ENCODE data around the gene TNFRSF9. TPM values are rescaled to one million over a fixed set of nuclear protein-coding genes. Genes with fewer than 3 reads are reported as not detected.

Gene TNFRSF9
- polyA plus RNA-seq, 1 donor from 2014 or later = not detected

GRCh38 chr1:7871136-7871535 is 69.5 kb downstream of the TNFRSF9 start:
- H3K9me2 ChIP-seq (ENCODE audit: insufficient read depth, low read length) = no peaks in the 10 kb centered on the region
- no peaks in the 10 kb centered on the region for H3K9me3 ChIP-seq (ENCODE audit: low read length)
- H3K4me2 ChIP-seq (ENCODE audit: low read length) = no peak overlapping the region
- H4K20me1 ChIP-seq (ENCODE audit: insufficient read depth) = no peaks in the 10 kb centered on the region
- H3K27ac ChIP-seq (ENCODE audit: low read length) = no peak overlapping the region
- no peaks in the 10 kb centered on the region for H3K79me2 ChIP-seq (replicated peaks; ENCODE audit: insufficient read depth, low read length)
- no peak overlapping the region for H2AFZ ChIP-seq (ENCODE audit: low read depth, low read length)
- TF ChIP-seq TAF1 (IDR thresholded peaks at IDR 0.05; ENCODE audit: low read depth) = no peak
- no peak for TF ChIP-seq POLR2AphosphoS5 (IDR thresholded peaks at IDR 0.05)
- TF ChIP-seq SMC3 (conservative IDR thresholded peaks at IDR 0.05; ENCODE audit: poor library complexity) = no peak
- no peak for TF ChIP-seq EZH2 (IDR thresholded peaks at IDR 0.05; ENCODE audit: borderline replicate concordance, insufficient read depth, low read length, poor library complexity, severe bottlenecking)
- no peak for TF ChIP-seq EP300 (conservative IDR thresholded peaks at IDR 0.05; ENCODE audit: poor library complexity, severe bottlenecking)
- TF ChIP-seq REST (IDR thresholded peaks at IDR 0.05; ENCODE audit: borderline replicate concordance) = no peak
- H3K27me3 ChIP-seq (ENCODE audit: insufficient read depth, low read depth, low read length) = no peaks in the 10 kb centered on the region
- H3K36me3 ChIP-seq (ENCODE audit: insufficient read depth, low read length) = no peaks in the 10 kb centered on the region
- no peak overlapping the region for H3K9ac ChIP-seq (ENCODE audit: low read length)
- no peak overlapping the region for H3K4me3 ChIP-seq (ENCODE audit: low read length)
- no peaks in the 10 kb centered on the region for H3F3A ChIP-seq (ENCODE audit: insufficient read depth, low read length, poor library complexity, severe bottlenecking)

GRCh38 chr1:7869136-7869920 is 71.3 kb downstream of the TNFRSF9 start:
- TF ChIP-seq EP300 (conservative IDR thresholded peaks at IDR 0.05; ENCODE audit: poor library complexity, severe bottlenecking) (no peak), RAD21 (conservative IDR thresholded peaks at IDR 0.05) (no peak), EZH2 (IDR thresholded peaks at IDR 0.05; ENCODE audit: borderline replicate concordance, insufficient read depth, low read length, poor library complexity, severe bottlenecking) (no peak), POLR2AphosphoS5 (IDR thresholded peaks at IDR 0.05) (no peak), SMC3 (conservative IDR thresholded peaks at IDR 0.05; ENCODE audit: poor library complexity) (no peak), CTCF (IDR thresholded peaks at IDR 0.05; ENCODE audit: poor library complexity, severe bottlenecking) (no peak), TAF1 (IDR thresholded peaks at IDR 0.05; ENCODE audit: low read depth) (no peak), REST (IDR thresholded peaks at IDR 0.05; ENCODE audit: borderline replicate concordance) (no peak), MXI1 (conservative IDR thresholded peaks at IDR 0.05; ENCODE audit: poor library complexity, severe bottlenecking) (no peak)
- Histone ChIP-seq H3K9me3 (ENCODE audit: low read length) (no peaks in the 10 kb centered on the region), H3F3A (ENCODE audit: insufficient read depth, low read length, poor library complexity, severe bottlenecking) (no peaks in the 10 kb centered on the region), H4K20me1 (ENCODE audit: insufficient read depth) (no peaks in the 10 kb centered on the region), H3K4me3 (ENCODE audit: low read length) (no peak overlapping the region), H2AFZ (ENCODE audit: low read depth, low read length) (no peak overlapping the region), H3K36me3 (ENCODE audit: insufficient read depth, low read length) (no peaks in the 10 kb centered on the region), H3K9ac (ENCODE audit: low read length) (no peak overlapping the region), H3K79me2 (replicated peaks; ENCODE audit: insufficient read depth, low read length) (no peaks in the 10 kb centered on the region), H3K27me3 (ENCODE audit: insufficient read depth, low read depth, low read length) (no peaks in the 10 kb centered on the region), H3K27ac (ENCODE audit: low read length) (no peak overlapping the region), H3K4me2 (ENCODE audit: low read length) (no peak overlapping the region), H3K9me2 (ENCODE audit: insufficient read depth, low read length) (no peaks in the 10 kb centered on the region)
